Uterus (tissue), 4 donors: Measurements from ENCODE around the gene AP1B1. TPM values are rescaled to one million over a fixed set of nuclear protein-coding genes. Genes with fewer than 3 reads are reported as not detected.

ENCODE experiments used
- DNase-seq, 2 donors: peaks; one replicate each; pipeline ENCODE4 v3.0.0-alpha.2; 2019 to 2020
- H3K27ac ChIP-seq, 2 donors: fragments of 200-600 bp; sonication (generic); 1 replicate in 1 of 2; 2 replicates in 1 of 2; pipeline ENCODE4 v1.5.1; 2016 to 2018
- H3K27me3 ChIP-seq, 2 donors: fragments of 200-600 bp; sonication (generic); one replicate each; pipeline ENCODE4 v1.5.1; 2018 to 2019; ENCODE audit warnings: control low read depth in 1 of 2
- H3K36me3 ChIP-seq, 2 donors: fragments of 200-600 bp; sonication (generic); one replicate each; pipeline ENCODE4 v1.5.1; 2019; ENCODE audit warnings: control low read depth in 1 of 2
- H3K4me1 ChIP-seq, 2 donors: fragments of 200-600 bp; sonication (generic); one replicate each; pipeline ENCODE4 v1.5.1; 2018 to 2019; ENCODE audit warnings: control low read depth in 1 of 2
- H3K4me3 ChIP-seq, 2 donors: fragments of 200-600 bp; sonication (generic); 1 replicate in 1 of 2; 2 replicates in 1 of 2; pipeline ENCODE4 v1.5.1; 2018 to 2019; ENCODE audit warnings: mild to moderate bottlenecking in 1 of 2
- H3K9me3 ChIP-seq, 2 donors: fragments of 200-600 bp; sonication (generic); one replicate each; pipeline ENCODE4 v1.5.1; 2019; ENCODE audit warnings: control low read depth in 1 of 2
- POLR2A ChIP-seq, 2 donors: fragments of 450-650 bp; IDR thresholded peaks; one replicate each; pipeline ENCODE4 v1.6.1; 2016; ENCODE audit warnings: antibody characterized with exemption in 2 of 2, mild to moderate bottlenecking in 1 of 2, moderate library complexity in 1 of 2
- intact Hi-C: fragments of 100-400 bp; cut with DNase I; formaldehyde crosslinking; loops from one replicate; pipeline ENCODE4 v1.15.1; 2023; ENCODE audit warnings: low total_unique reads
- total RNA-seq, 4 donors: library from RNA; depleted of rRNA in 3 of 4; stranded (reverse); fragments of >200 nt in 3 of 4; gene quantifications; one replicate each; pipeline versions ENCODE4 v1.1.0 to v1.2.4, GENCODE V29; 2014 to 2023
- TF ChIP-seq, protein P1 (sequence below), 4 experiments: fragments of 200-600 bp in 2 of 4; fragments of 450-650 bp in 2 of 4; sonication (generic) in 2 of 4; IDR thresholded peaks; one replicate each; pipeline ENCODE4 v1.5.1; 2016 to 2019; ENCODE audit warnings: antibody characterized with exemption in 4 of 4, mild to moderate bottlenecking in 2 of 4, moderate library complexity in 1 of 4
- donor health status: DM: yes; HTN: yes; CAD: no.

AP1B1 gene
- total RNA-seq, 4 donors from 2014 or later: 32.3 to 49.6 (median 36.6) TPM

DNA sequence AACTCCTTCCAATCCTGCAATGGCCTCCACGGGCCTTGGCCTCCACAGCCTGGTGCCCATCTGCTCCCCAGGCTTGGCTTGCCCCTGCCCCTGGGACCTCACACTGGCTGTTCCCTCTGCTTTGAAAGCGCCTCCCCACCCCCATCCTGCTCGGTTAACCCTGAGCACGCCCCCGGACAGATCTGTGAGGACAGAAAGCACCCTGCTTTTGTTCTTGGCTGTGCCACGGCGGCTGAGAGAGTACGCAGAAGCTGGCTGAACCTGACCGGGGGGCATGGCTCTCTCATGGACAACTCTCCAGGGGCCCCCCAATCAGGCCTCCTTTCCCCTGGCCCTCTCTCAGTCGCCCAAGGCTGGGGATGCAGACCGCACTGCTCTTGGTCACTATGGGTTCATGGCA lies 52.7 kb downstream of the AP1B1 start:
- TF ChIP-seq POLR2A (IDR thresholded peaks at IDR 0.05): no peak
- TF ChIP-seq, protein P1, sequence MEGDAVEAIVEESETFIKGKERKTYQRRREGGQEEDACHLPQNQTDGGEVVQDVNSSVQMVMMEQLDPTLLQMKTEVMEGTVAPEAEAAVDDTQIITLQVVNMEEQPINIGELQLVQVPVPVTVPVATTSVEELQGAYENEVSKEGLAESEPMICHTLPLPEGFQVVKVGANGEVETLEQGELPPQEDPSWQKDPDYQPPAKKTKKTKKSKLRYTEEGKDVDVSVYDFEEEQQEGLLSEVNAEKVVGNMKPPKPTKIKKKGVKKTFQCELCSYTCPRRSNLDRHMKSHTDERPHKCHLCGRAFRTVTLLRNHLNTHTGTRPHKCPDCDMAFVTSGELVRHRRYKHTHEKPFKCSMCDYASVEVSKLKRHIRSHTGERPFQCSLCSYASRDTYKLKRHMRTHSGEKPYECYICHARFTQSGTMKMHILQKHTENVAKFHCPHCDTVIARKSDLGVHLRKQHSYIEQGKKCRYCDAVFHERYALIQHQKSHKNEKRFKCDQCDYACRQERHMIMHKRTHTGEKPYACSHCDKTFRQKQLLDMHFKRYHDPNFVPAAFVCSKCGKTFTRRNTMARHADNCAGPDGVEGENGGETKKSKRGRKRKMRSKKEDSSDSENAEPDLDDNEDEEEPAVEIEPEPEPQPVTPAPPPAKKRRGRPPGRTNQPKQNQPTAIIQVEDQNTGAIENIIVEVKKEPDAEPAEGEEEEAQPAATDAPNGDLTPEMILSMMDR (IDR thresholded peaks at IDR 0.05): no peak
- intact Hi-C loops: no loop called here
- no peaks in the 10 kb centered on the region for H3K36me3 ChIP-seq
- H3K9me3 ChIP-seq: no peaks in the 10 kb centered on the region
- H3K4me1 ChIP-seq: no peaks in the 10 kb centered on the region
- H3K27me3 ChIP-seq: no peaks in the 10 kb centered on the region
- H3K27ac ChIP-seq: no peak overlapping the region
- H3K4me3 ChIP-seq: no peak overlapping the region
- DNase-seq: no peak

DNA sequence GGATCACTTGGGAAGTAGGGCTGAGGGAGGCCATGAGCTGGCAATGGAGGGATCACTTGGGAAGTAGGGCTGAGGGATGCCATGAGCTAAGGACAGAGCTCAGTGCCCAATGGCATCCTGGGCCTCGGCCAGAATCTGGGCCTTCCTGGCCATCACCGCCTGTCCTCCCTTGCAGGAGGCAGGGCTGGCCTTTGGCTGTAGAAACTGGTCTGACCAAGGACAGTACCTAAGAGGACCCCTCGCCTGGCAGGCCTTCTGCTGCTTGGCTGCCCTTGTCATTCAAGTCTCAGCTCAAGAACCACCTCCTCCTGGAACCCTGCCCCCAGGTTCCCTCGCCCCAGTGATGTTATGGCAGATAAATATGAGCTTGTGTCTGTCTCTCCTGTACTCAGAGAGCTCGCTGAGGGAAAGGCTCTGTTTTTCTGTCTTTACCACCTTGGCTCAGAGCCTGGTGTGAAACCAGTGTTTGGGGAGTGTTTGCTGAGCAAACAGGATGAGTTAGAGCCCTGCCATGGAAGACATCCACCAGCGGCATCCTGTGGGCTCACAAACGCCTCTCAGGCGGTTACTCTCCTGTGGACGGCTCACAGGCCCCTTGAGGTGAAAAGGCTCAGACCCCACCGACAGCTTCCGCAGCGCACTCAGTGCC lies 53.5 kb downstream of the AP1B1 start:
- Histone ChIP-seq H3K36me3 (no peaks in the 10 kb centered on the region), H3K27me3 (no peaks in the 10 kb centered on the region), H3K4me1 (no peaks in the 10 kb centered on the region), H3K4me3 (no peak overlapping the region), H3K27ac (no peak overlapping the region), H3K9me3 (no peaks in the 10 kb centered on the region)
- no peak for DNase-seq
- intact Hi-C loops: no loop called here
- TF ChIP-seq POLR2A (IDR thresholded peaks at IDR 0.05): no peak
- TF ChIP-seq, protein P1 (IDR thresholded peaks at IDR 0.05): no peak

DNA sequence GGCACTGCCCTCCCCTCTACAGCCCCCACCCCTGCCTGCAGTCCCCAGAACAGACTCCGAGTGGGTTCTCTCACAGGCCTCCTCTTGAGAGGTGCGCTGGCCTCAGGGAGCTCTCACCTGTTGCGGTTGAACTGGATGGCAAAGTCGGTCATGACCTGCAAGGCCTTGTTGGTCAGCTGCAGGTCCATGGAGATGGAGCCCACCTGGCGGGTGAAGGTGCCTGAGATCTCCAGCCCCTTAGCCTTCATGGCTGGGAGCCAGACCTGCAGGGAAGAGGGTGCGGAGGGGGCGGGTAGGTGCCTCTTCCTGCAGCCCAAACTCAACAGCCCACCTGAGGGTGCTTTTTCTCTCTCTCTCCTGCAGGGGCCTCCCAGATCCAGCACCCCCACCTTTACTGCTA lies 54.2 kb downstream of the AP1B1 start:
- DNase-seq: no peak
- H3K4me1 ChIP-seq: no peaks in the 10 kb centered on the region
- H3K36me3 ChIP-seq: no peaks in the 10 kb centered on the region
- H3K27me3 ChIP-seq: no peaks in the 10 kb centered on the region
- intact Hi-C loops: no loop called here
- H3K9me3 ChIP-seq: no peaks in the 10 kb centered on the region
- no peak overlapping the region for H3K27ac ChIP-seq
- H3K4me3 ChIP-seq: no peak overlapping the region
- TF ChIP-seq POLR2A (IDR thresholded peaks at IDR 0.05): no peak
- TF ChIP-seq, protein P1 (IDR thresholded peaks at IDR 0.05): no peak

DNA sequence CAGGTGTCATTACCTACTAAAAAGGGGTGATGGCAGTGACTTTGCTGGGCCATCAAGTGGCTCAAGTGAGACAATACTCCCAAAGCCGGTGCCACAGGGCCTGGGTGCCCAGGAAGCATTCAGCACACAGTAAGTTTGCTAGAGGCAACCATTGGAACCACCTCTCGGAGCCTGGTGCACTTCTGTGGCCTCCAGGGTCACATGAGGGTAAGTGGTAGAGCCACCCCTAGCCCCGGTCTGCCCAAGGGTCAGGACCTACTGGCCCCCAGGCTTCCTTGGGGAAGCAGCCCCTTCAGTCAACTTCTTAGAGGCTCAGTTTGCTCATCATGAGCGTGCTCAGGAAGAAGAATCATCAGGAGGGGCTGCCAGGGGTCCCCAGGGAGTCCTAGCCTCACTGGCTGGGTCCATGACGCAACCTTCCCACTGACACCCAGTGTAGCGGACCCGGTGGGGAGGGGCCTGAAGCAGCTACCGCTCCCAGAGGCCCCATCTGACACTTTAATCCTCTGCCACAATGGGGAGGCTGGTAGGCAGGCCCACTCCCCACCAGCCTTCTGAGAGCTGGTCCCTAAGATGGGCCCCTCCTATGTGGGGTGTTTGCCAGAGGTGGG lies 55.4 kb downstream of the AP1B1 start:
- H3K27me3 ChIP-seq: no peaks in the 10 kb centered on the region
- no peak for DNase-seq
- no peaks in the 10 kb centered on the region for H3K9me3 ChIP-seq
- no peaks in the 10 kb centered on the region for H3K4me1 ChIP-seq
- no peaks in the 10 kb centered on the region for H3K36me3 ChIP-seq
- no peak overlapping the region for H3K27ac ChIP-seq
- no peak for TF ChIP-seq POLR2A (IDR thresholded peaks at IDR 0.05)
- TF ChIP-seq, protein P1 (IDR thresholded peaks at IDR 0.05): no peak
- H3K4me3 ChIP-seq: no peak overlapping the region
- intact Hi-C loops: no loop called here

- H3K36me3 ChIP-seq: no peaks in the 10 kb centered on the region
- DNase-seq: no peak
- no peak overlapping the region for H3K4me3 ChIP-seq
- TF ChIP-seq, protein P1 (IDR thresholded peaks at IDR 0.05): no peak
- no peak for TF ChIP-seq POLR2A (IDR thresholded peaks at IDR 0.05)
- H3K4me1 ChIP-seq: no peaks in the 10 kb centered on the region
- intact Hi-C loops: no loop called here
- no peak overlapping the region for H3K27ac ChIP-seq
- H3K9me3 ChIP-seq: no peaks in the 10 kb centered on the region
- H3K27me3 ChIP-seq: no peaks in the 10 kb centered on the region
Measured at GRCh38 chr22:29331658-29332300, 56.6 kb downstream of the AP1B1 start.
